Peyer's patch (tissue), 4 donors: ENCODE data around the gene GALNT12.

Source experiments
- POLR2A ChIP-seq, 2 donors: fragments of 450-650 bp; IDR thresholded peaks; one replicate each; pipeline ENCODE4 v1.5.1; 2017; ENCODE audit warnings: antibody characterized with exemption in 2 of 2, mild to moderate bottlenecking in 2 of 2, moderate library complexity in 2 of 2
- TF ChIP-seq, protein P1 (sequence below), 6 experiments: fragments of 450-650 bp in 4 of 6; fragments of 200-600 bp in 2 of 6; sonication (generic) in 1 of 6; IDR thresholded peaks; one replicate each; pipeline ENCODE4 v1.5.1; 2017 to 2019; ENCODE audit warnings: antibody characterized with exemption in 6 of 6, mild to moderate bottlenecking in 3 of 6, moderate library complexity in 1 of 6

- TF ChIP-seq POLR2A (IDR thresholded peaks at IDR 0.05) = no peak
- TF ChIP-seq, protein P1, sequence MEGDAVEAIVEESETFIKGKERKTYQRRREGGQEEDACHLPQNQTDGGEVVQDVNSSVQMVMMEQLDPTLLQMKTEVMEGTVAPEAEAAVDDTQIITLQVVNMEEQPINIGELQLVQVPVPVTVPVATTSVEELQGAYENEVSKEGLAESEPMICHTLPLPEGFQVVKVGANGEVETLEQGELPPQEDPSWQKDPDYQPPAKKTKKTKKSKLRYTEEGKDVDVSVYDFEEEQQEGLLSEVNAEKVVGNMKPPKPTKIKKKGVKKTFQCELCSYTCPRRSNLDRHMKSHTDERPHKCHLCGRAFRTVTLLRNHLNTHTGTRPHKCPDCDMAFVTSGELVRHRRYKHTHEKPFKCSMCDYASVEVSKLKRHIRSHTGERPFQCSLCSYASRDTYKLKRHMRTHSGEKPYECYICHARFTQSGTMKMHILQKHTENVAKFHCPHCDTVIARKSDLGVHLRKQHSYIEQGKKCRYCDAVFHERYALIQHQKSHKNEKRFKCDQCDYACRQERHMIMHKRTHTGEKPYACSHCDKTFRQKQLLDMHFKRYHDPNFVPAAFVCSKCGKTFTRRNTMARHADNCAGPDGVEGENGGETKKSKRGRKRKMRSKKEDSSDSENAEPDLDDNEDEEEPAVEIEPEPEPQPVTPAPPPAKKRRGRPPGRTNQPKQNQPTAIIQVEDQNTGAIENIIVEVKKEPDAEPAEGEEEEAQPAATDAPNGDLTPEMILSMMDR (IDR thresholded peaks at IDR 0.05) = no peak
Observed at GRCh38 chr9:98859941-98860340, 52.5 kb downstream of the GALNT12 start.
